ENCODE results near the gene CEP70.
"Not testable (repeated sequence)": the region's sequence is repeated elsewhere in the genome, so short reads cannot be mapped to it uniquely, and the experiment has no call there.

Gene CEP70

GRCh38 chr3:138494607-138494929 lies 99.5 kb downstream of the CEP70 start:
- no peak for DNase-seq (ENCODE audit: low read depth in 1 of 2, low spot score in 1 of 2)
- no peak for TF ChIP-seq JUND (IDR thresholded peaks at IDR 0.05; ENCODE audit: low read depth)
- in situ Hi-C loops (cut with HindIII; ENCODE audit: low pct_unique_long_range_greater_than_20kb, low sequenced_read_pairs), result no loop called here

GRCh38 chr3:138493804-138494606 lies 100.1 kb downstream of the CEP70 start:
- no peak for TF ChIP-seq JUND (IDR thresholded peaks at IDR 0.05; ENCODE audit: low read depth)
- no peak for DNase-seq (ENCODE audit: low read depth in 1 of 2, low spot score in 1 of 2)
- in situ Hi-C loops (cut with HindIII; ENCODE audit: low pct_unique_long_range_greater_than_20kb, low sequenced_read_pairs), result no loop called here

GRCh38 chr3:138492980-138493675 lies 100.9 kb downstream of the CEP70 start:
- in situ Hi-C loops (cut with HindIII; ENCODE audit: low pct_unique_long_range_greater_than_20kb, low sequenced_read_pairs), result no loop called here
- DNase-seq (ENCODE audit: low read depth in 1 of 2, low spot score in 1 of 2), result no peak
- no peak for TF ChIP-seq JUND (IDR thresholded peaks at IDR 0.05; ENCODE audit: low read depth)

GRCh38 chr3:138491971-138492370 lies 102.1 kb downstream of the CEP70 start:
- no peak for TF ChIP-seq JUND (IDR thresholded peaks at IDR 0.05; ENCODE audit: low read depth)
- in situ Hi-C loops (cut with HindIII; ENCODE audit: low pct_unique_long_range_greater_than_20kb, low sequenced_read_pairs), result no loop called here
- no peak for DNase-seq (ENCODE audit: low read depth in 1 of 2, low spot score in 1 of 2)

GRCh38 chr3:138486580-138486979 lies 107.5 kb downstream of the CEP70 start:
- in situ Hi-C loops (cut with HindIII; ENCODE audit: low pct_unique_long_range_greater_than_20kb, low sequenced_read_pairs); DNase-seq (ENCODE audit: low read depth in 1 of 2, low spot score in 1 of 2): not testable (repeated sequence)

- in situ Hi-C loops (cut with HindIII; ENCODE audit: low pct_unique_long_range_greater_than_20kb, low sequenced_read_pairs); DNase-seq (ENCODE audit: low read depth in 1 of 2, low spot score in 1 of 2): not testable (repeated sequence)
These were observed 109.4 kb downstream of the CEP70 start for GRCh38 chr3:138484672-138485071.

- no peak for TF ChIP-seq JUND (IDR thresholded peaks at IDR 0.05; ENCODE audit: low read depth)
- in situ Hi-C loops (cut with HindIII; ENCODE audit: low pct_unique_long_range_greater_than_20kb, low sequenced_read_pairs), result no loop called here
- peak in 1 of 2 experiments; percentile 65 for DNase-seq (ENCODE audit: low read depth in 1 of 2, low spot score in 1 of 2)
These were observed 114.6 kb downstream of the CEP70 start for GRCh38 chr3:138479438-138479863.

GRCh38 chr3:138477801-138478200 lies 116.3 kb downstream of the CEP70 start:
- DNase-seq (ENCODE audit: low read depth in 1 of 2, low spot score in 1 of 2), result no peak
- TF ChIP-seq JUND (IDR thresholded peaks at IDR 0.05; ENCODE audit: low read depth), result no peak
- in situ Hi-C loops (cut with HindIII; ENCODE audit: low pct_unique_long_range_greater_than_20kb, low sequenced_read_pairs), result no loop called here

GRCh38 chr3:138477120-138477519 lies 116.9 kb downstream of the CEP70 start:
- in situ Hi-C loops (cut with HindIII; ENCODE audit: low pct_unique_long_range_greater_than_20kb, low sequenced_read_pairs), result no loop called here
- no peak for TF ChIP-seq JUND (IDR thresholded peaks at IDR 0.05; ENCODE audit: low read depth)
- peak in 1 of 2 experiments; percentile 32 for DNase-seq (ENCODE audit: low read depth in 1 of 2, low spot score in 1 of 2)

GRCh38 chr3:138476526-138476925 lies 117.5 kb downstream of the CEP70 start:
- peak in 1 of 2 experiments; percentile 76 for DNase-seq (ENCODE audit: low read depth in 1 of 2, low spot score in 1 of 2)
- TF ChIP-seq JUND (IDR thresholded peaks at IDR 0.05; ENCODE audit: low read depth), result no peak
- in situ Hi-C loops (cut with HindIII; ENCODE audit: low pct_unique_long_range_greater_than_20kb, low sequenced_read_pairs), result no loop called here

- in situ Hi-C loops (cut with HindIII; ENCODE audit: low pct_unique_long_range_greater_than_20kb, low sequenced_read_pairs), result no loop called here
- DNase-seq (ENCODE audit: low read depth in 1 of 2, low spot score in 1 of 2), result no peak
- TF ChIP-seq JUND (IDR thresholded peaks at IDR 0.05; ENCODE audit: low read depth), result no peak
These were observed 119.9 kb downstream of the CEP70 start for GRCh38 chr3:138474163-138474562.

GRCh38 chr3:138473391-138473790 lies 120.7 kb downstream of the CEP70 start:
- DNase-seq (ENCODE audit: low read depth in 1 of 2, low spot score in 1 of 2), result no peak
- in situ Hi-C loops (cut with HindIII; ENCODE audit: low pct_unique_long_range_greater_than_20kb, low sequenced_read_pairs), result no loop called here
- TF ChIP-seq JUND (IDR thresholded peaks at IDR 0.05; ENCODE audit: low read depth), result no peak

GRCh38 chr3:138472141-138472825 lies 121.8 kb downstream of the CEP70 start:
- no peak for DNase-seq (ENCODE audit: low read depth in 1 of 2, low spot score in 1 of 2)
- in situ Hi-C loops (cut with HindIII; ENCODE audit: low pct_unique_long_range_greater_than_20kb, low sequenced_read_pairs), result no loop called here
- no peak for TF ChIP-seq JUND (IDR thresholded peaks at IDR 0.05; ENCODE audit: low read depth)

Data from T47D (cell line).